GM12865 (cell line): ENCODE results near the gene MICA.
A peak's percentile ranks its signal among the peaks of the same experiment; 100 is the strongest.

ENCODE experiments used
- DNase-seq: peaks from one replicate; pipeline ENCODE4 v3.0.0; 2010; ENCODE audit warnings: low read depth
- H3K4me3 ChIP-seq: 2 replicates; pipeline ENCODE4 v1.5.1; 2011; ENCODE audit warnings: mild to moderate bottlenecking, low read depth, low read length, control low read depth
- TF ChIP-seq, protein P1 (sequence below): IDR thresholded peaks from 2 replicates; pipeline ENCODE4 v1.5.1; 2011; ENCODE audit warnings: low read length, control low read depth, low read depth, inconsistent platforms; ENCODE audit not compliant: insufficient read depth; ENCODE audit errors: missing control alignments

MICA gene

DNA sequence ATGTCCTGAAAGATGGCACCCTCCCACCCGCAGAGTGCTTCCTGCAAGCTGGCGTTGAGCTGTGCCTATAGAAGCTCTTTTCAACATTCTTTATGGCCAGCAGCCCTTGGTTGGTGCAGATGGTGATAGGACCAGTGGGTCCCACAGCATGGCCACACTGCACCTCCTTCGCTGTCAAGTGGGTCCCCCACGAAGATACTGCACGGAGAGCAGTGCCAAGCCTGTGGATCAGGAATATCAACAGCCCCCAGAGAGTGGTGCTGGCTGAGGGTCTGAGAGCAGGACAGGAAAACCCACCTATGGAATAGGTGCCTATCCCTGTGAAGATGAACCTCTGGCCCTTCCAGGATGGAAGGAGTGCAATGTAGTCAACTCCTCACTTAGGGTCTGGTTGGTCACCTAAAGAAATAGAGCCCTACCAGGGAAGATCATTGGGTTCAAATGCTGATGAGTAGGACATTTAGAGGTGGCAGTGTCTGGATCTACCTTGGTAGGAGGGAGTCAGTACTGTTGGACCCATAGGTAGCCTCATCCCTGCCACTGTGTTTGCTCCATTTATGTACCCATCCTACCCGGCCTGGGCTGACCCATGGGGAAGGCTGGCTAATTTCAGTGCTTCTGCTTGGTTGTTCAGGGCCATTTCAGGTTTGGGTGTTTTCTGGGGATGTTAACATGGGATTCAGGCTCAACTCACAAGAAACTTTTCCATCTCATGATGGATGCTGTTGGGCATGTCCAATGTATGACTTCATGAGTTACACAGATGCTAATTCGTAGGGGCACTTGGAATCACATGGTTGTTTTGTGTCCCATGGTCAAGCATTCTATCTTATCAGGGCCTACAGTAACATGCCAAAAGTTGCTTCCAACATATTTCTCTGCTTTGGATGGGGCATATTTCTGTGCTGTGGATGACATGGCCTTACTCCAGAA lies 61.1 kb downstream of the MICA start:
- TF ChIP-seq, protein P1, sequence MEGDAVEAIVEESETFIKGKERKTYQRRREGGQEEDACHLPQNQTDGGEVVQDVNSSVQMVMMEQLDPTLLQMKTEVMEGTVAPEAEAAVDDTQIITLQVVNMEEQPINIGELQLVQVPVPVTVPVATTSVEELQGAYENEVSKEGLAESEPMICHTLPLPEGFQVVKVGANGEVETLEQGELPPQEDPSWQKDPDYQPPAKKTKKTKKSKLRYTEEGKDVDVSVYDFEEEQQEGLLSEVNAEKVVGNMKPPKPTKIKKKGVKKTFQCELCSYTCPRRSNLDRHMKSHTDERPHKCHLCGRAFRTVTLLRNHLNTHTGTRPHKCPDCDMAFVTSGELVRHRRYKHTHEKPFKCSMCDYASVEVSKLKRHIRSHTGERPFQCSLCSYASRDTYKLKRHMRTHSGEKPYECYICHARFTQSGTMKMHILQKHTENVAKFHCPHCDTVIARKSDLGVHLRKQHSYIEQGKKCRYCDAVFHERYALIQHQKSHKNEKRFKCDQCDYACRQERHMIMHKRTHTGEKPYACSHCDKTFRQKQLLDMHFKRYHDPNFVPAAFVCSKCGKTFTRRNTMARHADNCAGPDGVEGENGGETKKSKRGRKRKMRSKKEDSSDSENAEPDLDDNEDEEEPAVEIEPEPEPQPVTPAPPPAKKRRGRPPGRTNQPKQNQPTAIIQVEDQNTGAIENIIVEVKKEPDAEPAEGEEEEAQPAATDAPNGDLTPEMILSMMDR = no peak
- peak overlapping the region; percentile 76 for H3K4me3 ChIP-seq
- DNase-seq = no peak
